ENCODE data around the gene TRMT1.

DNA sequence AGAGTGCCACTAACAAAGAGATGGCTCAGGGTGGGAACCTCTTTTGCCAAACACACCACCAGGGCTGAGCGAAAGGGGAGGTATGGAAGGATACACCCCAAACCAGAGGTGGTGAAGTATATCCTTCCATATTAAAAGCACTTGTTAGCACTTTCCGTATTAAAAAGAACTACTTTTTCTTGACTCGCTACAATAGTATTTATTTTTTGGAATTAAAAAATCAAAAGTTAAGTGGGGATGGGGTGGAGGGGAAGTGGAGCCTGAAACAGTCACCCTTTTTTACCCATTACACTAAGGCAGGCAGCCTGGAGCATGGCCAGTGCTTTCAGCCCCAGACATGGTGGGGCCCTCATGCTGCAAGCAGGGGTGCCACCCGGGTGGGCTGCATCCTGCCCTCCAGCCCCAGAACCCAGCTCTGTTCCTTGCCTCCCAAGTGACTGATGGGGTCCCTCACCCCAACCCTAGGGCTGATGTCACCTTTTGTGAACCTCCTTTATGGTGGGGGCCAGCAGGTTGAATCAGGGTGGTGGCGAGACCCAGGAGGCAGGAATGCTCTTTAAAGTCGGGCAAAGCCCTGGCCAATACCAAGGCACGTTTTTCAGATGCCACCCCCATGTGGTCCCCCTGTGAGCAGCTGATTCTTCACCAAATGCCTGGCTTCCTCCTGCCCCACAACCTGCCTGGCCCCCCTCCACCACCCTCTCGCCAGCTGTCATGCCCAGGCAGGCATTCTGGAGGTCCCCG is 44.9 kb downstream of the TRMT1 start:
- TF ChIP-seq, protein P1, sequence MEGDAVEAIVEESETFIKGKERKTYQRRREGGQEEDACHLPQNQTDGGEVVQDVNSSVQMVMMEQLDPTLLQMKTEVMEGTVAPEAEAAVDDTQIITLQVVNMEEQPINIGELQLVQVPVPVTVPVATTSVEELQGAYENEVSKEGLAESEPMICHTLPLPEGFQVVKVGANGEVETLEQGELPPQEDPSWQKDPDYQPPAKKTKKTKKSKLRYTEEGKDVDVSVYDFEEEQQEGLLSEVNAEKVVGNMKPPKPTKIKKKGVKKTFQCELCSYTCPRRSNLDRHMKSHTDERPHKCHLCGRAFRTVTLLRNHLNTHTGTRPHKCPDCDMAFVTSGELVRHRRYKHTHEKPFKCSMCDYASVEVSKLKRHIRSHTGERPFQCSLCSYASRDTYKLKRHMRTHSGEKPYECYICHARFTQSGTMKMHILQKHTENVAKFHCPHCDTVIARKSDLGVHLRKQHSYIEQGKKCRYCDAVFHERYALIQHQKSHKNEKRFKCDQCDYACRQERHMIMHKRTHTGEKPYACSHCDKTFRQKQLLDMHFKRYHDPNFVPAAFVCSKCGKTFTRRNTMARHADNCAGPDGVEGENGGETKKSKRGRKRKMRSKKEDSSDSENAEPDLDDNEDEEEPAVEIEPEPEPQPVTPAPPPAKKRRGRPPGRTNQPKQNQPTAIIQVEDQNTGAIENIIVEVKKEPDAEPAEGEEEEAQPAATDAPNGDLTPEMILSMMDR (IDR thresholded peaks at IDR 0.05): no peak
- no peak for TF ChIP-seq EZH2 (IDR thresholded peaks at IDR 0.05; ENCODE audit: borderline replicate concordance, insufficient read depth, low read depth, low read length, poor library complexity, severe bottlenecking)

All from B cell (primary cell).